Liver (tissue), 3 donors: ENCODE measurements around the gene SALL3.

Experiments used
- CTCF ChIP-seq: fragments of 150-350 bp; IDR thresholded peaks from 2 replicates; pipeline ENCODE4 v1.5.1; 2017; ENCODE audit warnings: improper control_type of control experiment, low read depth, low read length; ENCODE audit not compliant: missing input control
- GABPA ChIP-seq, 2 donors: IDR thresholded peaks in 1 of 2; conservative IDR thresholded peaks in 1 of 2; 2 replicates each; pipeline ENCODE4 v1.6.1; 2016; ENCODE audit warnings: antibody characterized with exemption in 2 of 2, mild to moderate bottlenecking in 1 of 2, moderate library complexity in 1 of 2
- JUND ChIP-seq, 2 donors: IDR thresholded peaks; 2 replicates each; pipeline ENCODE4 v1.6.1; 2016; ENCODE audit warnings: antibody characterized with exemption in 2 of 2
- TAF1 ChIP-seq: conservative IDR thresholded peaks from 2 replicates; pipeline ENCODE4 v1.6.1; 2016; ENCODE audit warnings: antibody characterized with exemption, mild to moderate bottlenecking
- donor health status: healthy.
- donor health status: healthy.

GRCh38 chr18:79000997-79001396, 21.4 kb downstream of the SALL3 start:
- TF ChIP-seq GABPA (IDR thresholded peaks at IDR 0.05 in 1 of 2, conservative IDR thresholded peaks at IDR 0.05 in 1 of 2) (no peak), TAF1 (no peak), CTCF (no peak), JUND (IDR thresholded peaks at IDR 0.05) (no peak)
